ENCODE measurements around the gene LUM.

GRCh38 chr12:91098461-91098860 is 12.8 kb downstream of the LUM start:
- TF ChIP-seq, protein P1, sequence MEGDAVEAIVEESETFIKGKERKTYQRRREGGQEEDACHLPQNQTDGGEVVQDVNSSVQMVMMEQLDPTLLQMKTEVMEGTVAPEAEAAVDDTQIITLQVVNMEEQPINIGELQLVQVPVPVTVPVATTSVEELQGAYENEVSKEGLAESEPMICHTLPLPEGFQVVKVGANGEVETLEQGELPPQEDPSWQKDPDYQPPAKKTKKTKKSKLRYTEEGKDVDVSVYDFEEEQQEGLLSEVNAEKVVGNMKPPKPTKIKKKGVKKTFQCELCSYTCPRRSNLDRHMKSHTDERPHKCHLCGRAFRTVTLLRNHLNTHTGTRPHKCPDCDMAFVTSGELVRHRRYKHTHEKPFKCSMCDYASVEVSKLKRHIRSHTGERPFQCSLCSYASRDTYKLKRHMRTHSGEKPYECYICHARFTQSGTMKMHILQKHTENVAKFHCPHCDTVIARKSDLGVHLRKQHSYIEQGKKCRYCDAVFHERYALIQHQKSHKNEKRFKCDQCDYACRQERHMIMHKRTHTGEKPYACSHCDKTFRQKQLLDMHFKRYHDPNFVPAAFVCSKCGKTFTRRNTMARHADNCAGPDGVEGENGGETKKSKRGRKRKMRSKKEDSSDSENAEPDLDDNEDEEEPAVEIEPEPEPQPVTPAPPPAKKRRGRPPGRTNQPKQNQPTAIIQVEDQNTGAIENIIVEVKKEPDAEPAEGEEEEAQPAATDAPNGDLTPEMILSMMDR (conservative IDR thresholded peaks at IDR 0.05 in 1 of 2, IDR thresholded peaks at IDR 0.05 in 1 of 2; ENCODE audit: low read depth in 1 of 2, low read length in 2 of 2), result no peak
- TF ChIP-seq EZH2 (IDR thresholded peaks at IDR 0.05; ENCODE audit: low read length, missing control alignments), result no peak

Measured in fibroblast of lung (primary cell).